HCT116 (cell line): ENCODE measurements around the gene TIAM2. TPM values are rescaled to one million over a fixed set of nuclear protein-coding genes. Genes with fewer than 3 reads are reported as not detected.

Source experiments
- ATAC-seq: fragments of 200-7000 bp; cut with Tn5 transposase; 2 replicates; pipeline ENCODE4 v1.9.1; 2020; ENCODE audit warnings: mild to moderate bottlenecking, moderate library complexity
- BruUV-seq: library from RNA; stranded (reverse); fragments of 400-500 nt; replicated peaks from 2 replicates; lab custom pipeline; 2021; lab: Mats Ljungman, UMichigan
- CTCF ChIA-PET: fragments of 300-600 bp; sonication (Branson Sonifier 250); formaldehyde crosslinking; loops from one replicate; lab custom pipeline; 2021; ENCODE audit warnings: antibody characterized with exemption; lab: Charles Lee
- POLR2A ChIA-PET: fragments of 300-600, 350-600 bp; sonication (Branson Sonifier 250); formaldehyde crosslinking; loops from one replicate; lab custom pipeline; 2021; ENCODE audit warnings: antibody characterized with exemption; lab: Charles Lee
- RAD21 ChIA-PET, 2 experiments: fragments of 300-600 bp; sonication (Branson Sonifier 250); formaldehyde crosslinking; loops; one replicate each; lab custom pipeline; 2023; ENCODE audit warnings: low total read pairs in 2 of 2; ENCODE audit not compliant: uncharacterized antibody in 2 of 2, unreplicated experiment in 2 of 2, low non-redundant PET in 1 of 2; lab: Charles Lee
- DNase-seq: peaks from one replicate; pipeline ENCODE4 v3.0.0-alpha.2; 2010; ENCODE audit warnings: low read depth, low spot score
- H2AFZ ChIP-seq: fragments of 200-600 bp; shearing (Covaris generic), sonication (generic); 2 replicates; pipeline ENCODE4 v1.6.1; 2017; ENCODE audit warnings: low read depth, mixed run types, mixed read lengths, antibody characterized with exemption, low read length; ENCODE audit not compliant: poor library complexity, severe bottlenecking
- H3K27ac ChIP-seq: 2 replicates; pipeline ENCODE4 v1.5.1; 2012; ENCODE audit warnings: low read depth, low read length
- H3K27me3 ChIP-seq: fragments of 200-600 bp; sonication (generic); 2 replicates; pipeline ENCODE4 v1.6.1; 2016; ENCODE audit warnings: mixed run types, low read length, mixed read lengths; ENCODE audit not compliant: insufficient read depth
- H3K36me3 ChIP-seq, 2 experiments: fragments of 200-500 bp in 1 of 2; fragments of 200-600 bp in 1 of 2; sonication (Bioruptor generic) in 1 of 2; sonication (generic) in 1 of 2; 2 replicates each; pipeline versions ENCODE4 v1.5.1 to v1.6.1; 2014 to 2016; ENCODE audit warnings: low read length in 2 of 2, inconsistent platforms in 1 of 2, mixed read lengths in 1 of 2, mixed run types in 1 of 2; ENCODE audit not compliant: insufficient read depth in 2 of 2, control insufficient read depth in 1 of 2
- H3K4me1 ChIP-seq, 2 experiments: fragments of 200-600 bp in 1 of 2; sonication (generic) in 1 of 2; 2 replicates each; pipeline versions ENCODE4 v1.5.1 to v1.6.1; 2012 to 2017; ENCODE audit warnings: low read length in 2 of 2, inconsistent platforms in 1 of 2, mild to moderate bottlenecking in 1 of 2, mixed read lengths in 1 of 2, mixed run types in 1 of 2, moderate library complexity in 1 of 2; ENCODE audit not compliant: insufficient read depth in 2 of 2, control insufficient read depth in 1 of 2
- H3K4me2 ChIP-seq: fragments of 200-600 bp; sonication (generic); 2 replicates; pipeline ENCODE4 v1.6.1; 2017; ENCODE audit warnings: mixed run types, low read length, mixed read lengths
- H3K4me3 ChIP-seq, 2 experiments: fragments of 200-600 bp in 1 of 2; sonication (generic) in 1 of 2; replicated peaks in 1 of 2; 2 replicates each; pipeline ENCODE4 v1.5.1; 2011 to 2016; ENCODE audit warnings: low read length in 2 of 2, control low read depth in 1 of 2, low read depth in 1 of 2, mild to moderate bottlenecking in 1 of 2, mixed read lengths in 1 of 2, mixed run types in 1 of 2
- H3K79me2 ChIP-seq: fragments of 200-600 bp; sonication (generic); 2 replicates; pipeline ENCODE4 v1.6.1; 2017; ENCODE audit warnings: mild to moderate bottlenecking, mixed run types, low read length, moderate library complexity, mixed read lengths; ENCODE audit not compliant: insufficient read depth
- H3K9ac ChIP-seq: fragments of 200-600 bp; sonication (generic); 2 replicates; pipeline ENCODE4 v1.6.1; 2016; ENCODE audit warnings: low read length, mixed read lengths
- H3K9me2 ChIP-seq: fragments of 200-600 bp; sonication (generic), shearing (Covaris generic); 2 replicates; pipeline ENCODE4 v1.6.1; 2017; ENCODE audit warnings: mixed run types, mild to moderate bottlenecking, moderate library complexity; ENCODE audit not compliant: insufficient read depth
- H3K9me3 ChIP-seq, 2 experiments: fragments of 200-500 bp in 1 of 2; fragments of 200-600 bp in 1 of 2; sonication (Bioruptor generic) in 1 of 2; sonication (generic) in 1 of 2; 2 replicates each; pipeline ENCODE4 v1.6.1; 2014 to 2017; ENCODE audit warnings: low read length in 2 of 2, mixed read lengths in 2 of 2, inconsistent platforms in 1 of 2, low read depth in 1 of 2, mild to moderate bottlenecking in 1 of 2, mixed run types in 1 of 2, moderate library complexity in 1 of 2; ENCODE audit not compliant: control insufficient read depth in 1 of 2, insufficient read depth in 1 of 2
- H4K20me1 ChIP-seq: fragments of 200-600 bp; sonication (generic), shearing (Covaris generic); 2 replicates; pipeline ENCODE4 v1.6.1; 2017; ENCODE audit warnings: mixed run types, mild to moderate bottlenecking, moderate library complexity; ENCODE audit not compliant: insufficient read depth
- ATF3 ChIP-seq: IDR thresholded peaks from 2 replicates; pipeline ENCODE4 v1.6.1; 2012
- CBX3 ChIP-seq: IDR thresholded peaks from 2 replicates; pipeline ENCODE4 v1.6.1; 2012; ENCODE audit warnings: low read depth
- EZH2 ChIP-seq: fragments of 200-600 bp; sonication (generic); IDR thresholded peaks from 2 replicates; pipeline ENCODE4 v1.6.1; 2017; ENCODE audit warnings: antibody characterized with exemption, mixed run types
- RAD21 ChIP-seq: IDR thresholded peaks from 2 replicates; pipeline ENCODE4 v1.6.1; 2012; ENCODE audit warnings: low read depth, mild to moderate bottlenecking
- SIN3A ChIP-seq: IDR thresholded peaks from 2 replicates; pipeline ENCODE4 v1.6.1; 2012; ENCODE audit warnings: low read depth
- SP1 ChIP-seq: IDR thresholded peaks from 2 replicates; pipeline ENCODE4 v1.6.1; 2012; ENCODE audit warnings: low read depth
- SRF ChIP-seq: IDR thresholded peaks from 2 replicates; pipeline ENCODE4 v1.6.1; 2012; ENCODE audit warnings: low read depth
- ZBTB33 ChIP-seq: IDR thresholded peaks from 2 replicates; pipeline ENCODE4 v1.6.1; 2011; ENCODE audit warnings: mild to moderate bottlenecking, low read length, moderate library complexity; ENCODE audit not compliant: insufficient replicate concordance; ENCODE audit errors: extremely low read depth
- ZFX ChIP-seq: fragments of 450-650 bp; IDR thresholded peaks from 2 replicates; pipeline ENCODE4 v1.6.1; 2017
- intact Hi-C: fragments of 100-400 bp; cut with micrococcal nuclease; formaldehyde crosslinking; loops from 2 replicates; pipeline ENCODE4 v1.10.0; 2022
- total RNA-seq: library from RNA; stranded (reverse); gene quantifications from one replicate; pipeline ENCODE4 v1.2.1, GENCODE V29; 2021; ENCODE audit not compliant: unreplicated experiment

The TIAM2 gene
- total RNA-seq, 1 experiment from 2014 or later = 9.4 TPM

GRCh38 chr6:155244434-155244833, 249.3 kb downstream of the TIAM2 start:
- peaks cover 0 to 11% of the 10 kb centered on the region in 2 experiments; a peak in 1 of 4 replicates for H3K4me1 ChIP-seq
- RAD21 ChIA-PET = no interaction called here
- no peak overlapping the region for H3K27ac ChIP-seq
- H3K9ac ChIP-seq = no peak overlapping the region
- no peak for ATAC-seq
- no peaks in the 10 kb centered on the region for H3K36me3 ChIP-seq
- no peaks in the 10 kb centered on the region for H4K20me1 ChIP-seq
- no peak overlapping the region for H3K4me3 ChIP-seq
- no peaks in the 10 kb centered on the region for H3K27me3 ChIP-seq
- CTCF ChIA-PET = no interaction called here
- DNase-seq = no peak
- intact Hi-C loops = loop anchor here (10.0 kb wide), 1 partner anchor 380 kb away; no protein-coding TSS in a partner anchor
- no peak for TF ChIP-seq ATF3
- no peaks in the 10 kb centered on the region for H3K79me2 ChIP-seq
- no peaks in the 10 kb centered on the region for H3K9me2 ChIP-seq
- BruUV-seq = no TSS peak
- H3K9me3 ChIP-seq = no peaks in the 10 kb centered on the region
- H2AFZ ChIP-seq = no peak overlapping the region
- POLR2A ChIA-PET = no interaction called here
- no peak overlapping the region for H3K4me2 ChIP-seq

GRCh38 chr6:155245193-155245592, 250.1 kb downstream of the TIAM2 start:
- POLR2A ChIA-PET = no interaction called here
- no TSS peak for BruUV-seq
- Histone ChIP-seq H3K79me2 (no peaks in the 10 kb centered on the region), H3K9ac (no peak overlapping the region), H3K9me2 (no peaks in the 10 kb centered on the region), H3K9me3 (no peaks in the 10 kb centered on the region), H2AFZ (no peak overlapping the region), H3K27me3 (no peaks in the 10 kb centered on the region), H3K27ac (no peak overlapping the region), H4K20me1 (no peaks in the 10 kb centered on the region), H3K4me1 (peaks cover 0 to 11% of the 10 kb centered on the region in 2 experiments; a peak in 1 of 4 replicates), H3K4me3 (no peak overlapping the region), H3K4me2 (no peak overlapping the region), H3K36me3 (no peaks in the 10 kb centered on the region)
- CTCF ChIA-PET = no interaction called here
- ATAC-seq (no peak), DNase-seq (no peak)
- RAD21 ChIA-PET = no interaction called here
- TF ChIP-seq ZBTB33 (no peak), SIN3A (no peak), CBX3 (no peak), EZH2 (no peak), SP1 (no peak), SRF (no peak), ZFX (no peak), RAD21 (no peak)
- intact Hi-C loops = loop anchor here (5.0 to 10.0 kb wide), 2 partner anchors 380 to 568 kb away; no protein-coding TSS in a partner anchor
